NCI-H187 (cell line): ENCODE data around the gene CFAP70.
"Not testable (repeated sequence)": the region's sequence is repeated elsewhere in the genome, so short reads cannot be mapped to it uniquely, and the experiment has no call there.

Experiments
- DNase-seq, 2 experiments: peaks; one replicate each; lab custom pipeline; 2025; lab: John Stamatoyannopoulos, UW

Gene CFAP70

DNA sequence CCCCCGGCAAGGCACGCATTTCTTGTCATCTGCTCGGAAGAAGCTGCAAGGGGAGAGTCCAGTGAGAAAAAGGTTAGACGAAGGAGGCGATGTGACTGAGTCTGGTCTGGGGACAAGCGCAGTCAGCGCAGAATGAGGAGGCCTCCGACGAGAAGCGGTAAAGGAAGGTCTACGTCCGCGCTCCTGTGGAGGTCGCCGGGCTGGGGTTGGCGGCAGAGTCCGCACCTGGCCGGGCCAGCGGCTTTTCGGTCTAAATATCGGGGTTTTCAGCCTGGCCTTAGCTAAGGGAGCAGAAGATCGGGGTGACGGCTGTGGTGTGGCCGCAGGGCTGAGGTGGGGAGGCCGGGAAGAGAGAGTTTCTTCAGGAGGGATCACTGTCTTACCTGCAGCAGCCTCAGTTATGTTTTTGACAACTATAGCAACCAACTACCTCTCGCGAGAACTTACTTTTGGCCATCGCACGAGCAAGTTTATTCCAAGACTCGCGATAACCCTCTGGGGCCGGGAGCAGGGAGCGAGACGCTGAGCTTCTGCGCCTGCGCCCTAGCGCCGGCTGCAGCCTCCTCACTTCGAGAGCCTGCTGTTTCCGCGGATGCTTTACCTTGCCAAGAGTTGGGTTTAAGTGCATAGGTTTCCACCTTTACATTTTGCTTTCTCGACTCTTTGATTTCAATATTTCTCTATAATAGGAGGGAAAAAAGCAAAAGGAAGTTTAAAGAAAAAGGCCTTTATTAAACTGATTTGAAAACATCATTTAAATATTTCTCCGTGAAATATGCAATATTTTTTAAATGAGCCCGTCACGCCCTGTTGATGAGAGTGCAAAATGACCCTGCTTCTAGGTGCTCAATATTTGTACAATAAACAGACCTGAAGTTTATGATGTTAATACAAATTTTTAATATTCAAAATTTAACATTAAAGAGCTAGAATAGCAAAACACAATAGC is at the start of gene CFAP70:
TSS of gene CFAP70 (minus strand) at position 534 of the 949 bp plus-strand sequence. CDS start 4,068 bp downstream, outside the sequence.
- DNase-seq = peak; percentile 71 to 89

DNA sequence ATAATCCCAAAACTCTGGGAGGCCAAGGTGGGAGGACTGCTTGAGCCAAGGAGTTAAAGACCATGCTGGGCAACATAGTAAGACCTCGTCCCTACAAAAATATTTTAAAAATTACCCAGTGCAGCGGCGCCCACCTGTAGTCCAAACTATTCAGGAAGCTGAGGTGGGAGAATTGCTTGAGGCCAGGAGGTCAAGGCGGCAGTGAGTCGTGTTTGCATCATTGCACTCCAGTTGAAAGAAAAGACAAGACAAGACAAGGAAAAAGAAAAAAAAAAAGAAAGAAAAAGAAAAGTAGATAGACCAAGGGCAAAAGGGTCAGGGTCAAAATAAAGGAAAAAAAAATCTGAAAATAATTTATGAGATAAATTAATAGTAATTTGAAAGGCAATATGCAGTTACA is 49.4 kb upstream of the CFAP70 start:
- no peak for DNase-seq

DNA sequence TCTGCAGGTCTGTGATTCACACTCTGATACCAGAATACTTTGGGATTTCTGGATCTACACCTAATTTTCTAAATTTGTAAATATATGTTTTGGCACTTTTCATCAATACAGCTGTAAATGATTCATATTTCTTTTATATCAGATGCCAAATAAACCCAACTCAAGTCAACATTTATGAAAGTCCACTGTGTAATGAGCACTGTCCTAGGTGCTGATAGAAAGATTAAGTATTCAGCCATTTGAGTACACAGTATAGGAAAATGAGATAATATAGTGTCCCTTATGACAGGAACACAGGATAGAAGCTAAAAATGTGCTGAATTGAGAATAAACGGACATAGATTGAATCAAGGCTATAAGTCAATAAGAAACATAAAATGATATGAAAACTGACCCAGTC is 48.8 kb upstream of the CFAP70 start:
- no peak for DNase-seq

DNA sequence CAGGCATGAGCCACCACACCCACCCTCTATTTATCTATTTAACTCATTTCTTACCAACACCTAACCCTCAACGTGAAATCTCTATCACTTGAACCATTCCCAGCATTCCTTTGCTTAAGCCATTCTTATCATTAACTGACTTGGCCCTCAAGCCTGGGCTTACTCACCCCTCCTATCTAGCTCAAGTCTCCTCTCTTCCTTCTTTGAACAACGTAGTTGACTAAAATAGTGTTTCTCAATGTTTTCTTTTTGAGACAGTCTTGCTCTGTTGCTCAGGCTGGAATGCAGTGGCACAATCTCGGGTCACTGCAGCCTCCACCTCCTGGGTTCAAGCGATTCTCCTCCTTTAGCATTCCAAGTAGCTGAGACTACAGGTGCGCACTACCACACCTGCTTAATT is 48.2 kb upstream of the CFAP70 start:
- DNase-seq = no peak

DNA sequence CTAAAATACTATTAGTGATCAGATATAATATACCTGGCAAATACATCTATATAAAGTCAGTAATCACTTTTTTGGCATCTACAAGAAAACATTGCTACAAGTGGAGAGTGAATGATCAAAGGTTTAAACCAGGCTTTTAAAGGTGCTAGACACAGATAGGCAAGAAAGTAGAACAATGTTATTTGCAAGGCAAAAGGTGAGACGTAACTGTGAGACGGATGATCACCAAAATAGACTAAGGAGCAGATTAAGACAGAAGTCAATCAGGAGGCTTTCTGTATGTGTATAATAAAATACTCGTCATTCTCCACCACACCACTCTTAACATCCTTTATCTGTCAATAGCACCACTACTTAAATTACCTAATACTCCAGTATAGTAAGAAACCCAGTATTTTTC is 46.9 kb upstream of the CFAP70 start:
- no peak for DNase-seq

DNA sequence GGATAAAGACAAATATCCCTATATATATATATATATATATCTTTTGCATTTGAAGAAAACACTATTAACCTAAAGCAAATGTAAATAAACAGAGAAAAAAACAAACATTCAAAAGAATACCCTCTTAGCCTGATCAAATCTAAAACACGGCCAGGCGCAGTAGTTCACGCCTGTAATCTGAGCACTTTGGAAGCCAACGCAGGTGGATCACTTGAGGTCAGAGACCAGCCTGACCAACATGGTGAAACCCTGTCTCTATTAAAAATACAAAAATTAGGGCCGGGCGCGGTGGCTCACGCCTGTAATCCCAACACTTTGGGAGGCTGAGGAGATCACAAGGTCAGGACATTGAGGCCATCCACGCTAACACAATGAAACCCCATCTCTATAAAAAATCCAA is 46.0 kb upstream of the CFAP70 start:
- DNase-seq = no peak

DNA sequence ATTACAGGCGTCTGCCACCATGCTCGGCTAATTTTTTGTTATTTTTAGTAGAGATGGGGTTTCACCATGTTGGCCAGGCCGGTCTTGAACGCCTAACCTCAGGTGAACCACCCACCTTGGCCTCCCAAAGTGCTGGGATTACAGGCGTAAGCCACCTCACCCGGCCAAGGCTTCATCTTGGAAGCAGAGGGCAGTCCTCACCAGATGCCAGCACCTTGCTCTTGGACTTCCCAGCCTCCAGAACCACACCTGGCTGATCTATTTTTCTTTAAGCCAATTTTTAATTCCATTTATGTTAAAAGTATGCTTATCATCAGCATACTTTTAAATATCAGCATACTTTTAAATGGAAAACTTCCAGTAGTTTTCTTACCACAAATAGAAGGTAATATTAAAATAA is 43.0 kb upstream of the CFAP70 start:
- DNase-seq = no peak

DNA sequence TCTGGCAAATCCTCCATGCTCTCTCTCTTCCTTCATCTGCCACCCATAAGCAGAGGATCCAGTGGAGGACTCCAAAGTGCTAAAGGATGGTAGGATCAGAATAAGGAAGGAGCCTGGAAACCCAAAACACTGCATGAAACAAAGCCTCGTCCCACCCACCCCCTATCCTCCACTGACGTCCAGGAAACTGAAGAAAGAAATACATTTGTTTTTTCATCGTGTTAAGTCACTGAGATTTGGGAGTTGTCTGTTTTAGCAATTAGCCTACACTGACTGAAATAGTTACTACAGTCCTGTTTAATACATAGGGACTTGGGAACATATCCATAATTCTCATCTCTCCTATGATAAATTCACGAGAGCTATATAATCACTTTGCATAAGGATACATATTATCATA is 40.4 kb upstream of the CFAP70 start:
- DNase-seq = no peak

DNA sequence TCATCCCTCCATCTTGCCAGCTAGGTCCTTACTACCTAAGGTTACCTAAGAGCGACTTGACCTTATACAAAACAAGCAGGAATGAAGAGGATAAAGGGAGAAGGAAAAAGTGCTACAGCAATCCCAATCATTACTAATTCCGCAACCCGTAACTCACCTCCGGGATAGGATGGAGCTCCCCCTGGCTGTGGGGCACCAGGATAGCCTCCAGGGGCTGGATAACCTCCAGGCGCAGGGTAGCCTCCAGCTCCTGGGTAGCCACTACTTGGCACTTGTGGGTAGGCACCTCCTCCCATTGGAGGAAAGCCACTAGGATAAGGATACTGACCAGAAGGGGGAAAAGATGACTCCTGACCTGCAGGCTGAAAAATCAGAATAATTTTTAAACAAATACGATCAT is 39.4 kb upstream of the CFAP70 start:
- no peak for DNase-seq

DNA sequence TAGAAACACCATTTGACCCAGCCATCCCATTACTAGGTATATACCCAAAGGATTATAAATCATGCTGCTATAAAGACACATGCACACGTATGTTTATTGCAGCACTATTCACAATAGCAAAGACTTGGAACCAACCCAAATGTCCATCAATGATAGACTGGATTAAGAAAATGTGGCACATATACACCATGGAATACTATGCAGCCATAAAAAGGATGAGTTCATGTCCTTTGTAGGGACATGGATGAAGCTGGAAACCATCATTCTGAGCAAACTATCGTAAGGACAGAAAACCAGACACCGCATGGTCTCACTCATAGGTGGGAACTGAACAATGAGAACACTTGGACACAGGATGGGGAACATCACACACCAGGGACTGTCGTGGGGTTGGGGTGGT is 35.7 kb upstream of the CFAP70 start:
- not testable (repeated sequence) for DNase-seq

DNA sequence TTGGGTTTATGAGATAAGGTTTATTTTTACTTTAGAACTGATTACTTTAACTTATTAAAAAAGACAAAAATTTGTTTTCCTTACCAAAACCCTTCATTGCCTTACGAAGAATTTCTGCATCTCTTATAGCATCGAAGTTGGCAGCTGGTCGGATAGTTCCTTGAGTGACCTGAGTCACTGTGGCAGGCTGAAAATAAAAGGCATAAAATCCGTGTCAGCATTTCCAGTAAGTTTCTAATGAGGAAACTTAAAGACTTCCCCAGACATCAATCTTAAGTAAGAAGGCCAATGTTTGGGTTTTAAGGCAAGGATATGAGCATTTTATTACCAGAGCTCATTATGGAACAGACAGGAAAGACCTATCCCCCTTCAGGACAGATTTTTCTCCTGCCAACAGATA is 29.6 kb upstream of the CFAP70 start:
- DNase-seq = no peak

DNA sequence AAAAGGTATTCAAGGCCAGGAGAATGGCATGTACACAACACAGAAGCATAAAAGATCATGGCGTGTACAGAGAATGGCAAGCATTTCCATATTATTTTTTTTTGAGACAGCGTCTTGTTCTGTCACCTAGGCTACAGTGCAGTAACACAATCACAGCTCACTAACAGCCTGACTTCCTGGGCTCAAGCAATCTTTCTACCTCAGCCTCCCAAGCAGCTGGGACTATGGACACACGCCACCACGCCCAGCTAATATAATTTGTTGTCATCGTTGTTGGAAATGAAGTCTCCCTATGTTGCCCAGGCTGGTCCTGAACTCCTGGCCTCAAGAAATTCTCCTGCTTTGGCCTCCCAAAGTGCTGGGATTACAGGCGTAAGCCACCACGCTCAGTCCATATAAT is 27.9 kb upstream of the CFAP70 start:
- DNase-seq = no peak

DNA sequence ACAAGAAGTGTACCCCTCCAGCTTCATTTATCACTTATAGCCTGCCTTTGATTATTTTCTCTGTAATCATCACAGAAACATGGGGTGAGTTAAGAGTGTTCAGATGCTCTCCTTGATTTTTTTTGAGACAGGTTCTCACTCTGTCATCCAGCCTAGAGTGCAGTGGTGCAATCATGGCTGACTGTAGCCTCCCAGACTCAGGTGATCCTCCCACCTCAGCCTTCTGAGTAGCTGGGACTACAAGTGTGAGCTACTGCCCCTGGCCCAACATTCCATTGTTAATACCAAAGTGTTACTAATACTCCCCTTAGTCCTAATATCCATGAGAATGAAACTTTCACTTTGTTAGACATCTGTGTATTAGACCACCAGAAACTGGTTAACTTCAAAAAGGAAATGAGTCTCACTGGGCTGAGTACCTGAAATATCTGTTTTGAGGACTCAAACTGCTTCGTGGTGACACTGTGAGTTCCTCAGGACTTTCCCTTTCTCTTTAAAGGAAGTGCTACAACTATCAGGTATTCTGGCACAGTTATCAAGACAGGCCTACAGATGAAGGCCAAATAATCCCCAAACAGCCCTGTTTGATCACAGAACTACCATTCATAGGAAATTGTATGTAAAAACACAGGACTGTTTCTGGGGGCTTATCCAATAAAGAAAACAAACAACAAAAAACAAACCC is 20.5 kb upstream of the CFAP70 start:
- no peak for DNase-seq

DNA sequence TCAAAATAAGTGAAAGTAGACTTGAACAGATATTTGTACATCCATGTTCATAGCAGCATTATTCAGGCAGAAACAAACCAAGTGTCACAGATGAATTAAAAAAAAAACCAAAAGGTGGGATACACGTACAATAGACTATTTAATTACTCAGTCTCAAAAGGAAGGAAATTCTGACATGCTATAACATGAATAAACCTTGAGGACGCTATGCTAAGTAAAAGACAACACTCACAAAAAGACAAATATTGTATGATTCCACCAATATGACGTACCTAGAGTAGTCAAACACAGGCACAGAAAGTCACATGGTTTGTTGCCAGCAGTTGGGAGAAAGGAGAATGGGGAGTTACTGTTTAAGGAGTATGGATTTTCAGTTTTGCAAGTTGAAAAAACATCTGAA is 18.0 kb upstream of the CFAP70 start:
- DNase-seq = no peak

DNA sequence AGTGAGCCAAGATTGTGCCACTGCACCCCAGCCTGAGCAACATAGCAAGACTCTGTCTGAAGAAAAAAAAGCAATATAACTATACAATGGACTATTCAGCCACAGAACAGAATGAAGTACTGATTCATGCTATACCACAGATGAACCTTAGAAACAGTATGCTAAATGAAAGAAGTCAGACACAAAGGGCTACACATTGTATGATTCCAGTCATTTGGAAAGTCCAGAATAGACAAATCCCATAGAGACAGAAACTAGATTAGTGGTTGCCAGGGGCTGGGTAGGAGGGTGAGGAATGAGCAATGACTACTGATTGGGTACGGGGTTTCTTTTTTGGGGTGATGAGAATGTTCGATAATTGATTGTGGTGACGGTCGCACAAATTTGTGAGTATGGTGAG is 9.6 kb upstream of the CFAP70 start:
- DNase-seq = no peak

DNA sequence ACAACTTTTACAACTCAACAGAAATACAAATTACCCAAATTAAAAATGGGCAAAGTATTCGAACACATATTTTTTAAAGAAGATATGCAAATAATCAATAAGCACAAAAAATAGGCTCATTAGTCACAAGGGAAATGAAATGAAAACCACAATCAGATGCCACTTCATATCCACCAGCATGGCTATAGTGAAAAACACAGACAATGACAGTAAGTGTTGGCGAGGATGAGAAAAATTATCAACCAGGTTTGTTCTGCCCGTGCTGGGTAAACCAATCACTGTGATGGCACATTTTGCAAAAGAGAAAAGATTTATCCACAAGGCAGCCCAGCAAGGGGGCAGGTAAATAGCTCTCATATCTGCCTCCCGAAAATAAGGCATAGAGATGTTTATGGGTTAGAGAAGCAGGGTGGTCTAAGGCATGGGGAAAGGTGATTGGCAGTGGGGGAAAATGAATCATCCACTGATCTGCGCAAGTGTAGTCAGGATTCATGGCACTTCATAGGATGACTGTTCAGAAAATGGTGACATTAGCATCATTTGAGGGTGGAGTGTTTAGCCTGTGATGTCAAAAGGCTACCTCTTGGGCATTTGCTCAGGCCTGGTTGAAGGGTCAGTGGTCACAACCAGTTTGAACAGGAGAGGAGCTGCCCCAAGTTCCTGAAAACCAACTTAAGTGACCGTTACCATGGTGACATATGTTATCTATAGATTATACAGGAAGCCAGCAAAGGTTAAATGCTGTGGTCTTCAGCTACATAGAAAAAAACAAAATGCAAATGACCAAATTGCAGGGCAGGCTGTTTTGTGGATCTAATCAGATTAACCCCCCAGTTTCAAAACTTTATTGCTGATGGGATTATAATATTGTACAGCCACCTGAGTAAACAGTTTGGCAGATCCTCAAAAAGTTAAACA is 8.0 kb upstream of the CFAP70 start:
- DNase-seq = no peak

DNA sequence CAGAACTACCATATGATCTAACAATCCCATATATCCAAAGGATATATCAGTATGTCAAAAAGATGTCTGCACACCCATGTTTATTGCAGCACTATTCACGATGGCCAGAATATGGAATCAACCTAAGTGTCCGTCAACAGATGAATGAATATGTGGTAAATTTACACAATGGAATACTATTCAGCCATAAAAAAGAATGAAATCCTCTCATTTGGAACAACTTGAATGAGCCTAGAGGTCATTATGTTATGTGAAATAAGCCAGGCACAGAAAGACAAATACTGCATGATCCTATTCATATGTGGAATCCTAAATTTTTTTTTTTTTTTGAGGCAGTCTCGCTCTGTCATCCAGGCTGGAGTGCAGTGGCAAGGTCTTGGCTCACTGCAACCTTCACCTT is 6.3 kb upstream of the CFAP70 start:
- DNase-seq = no peak

DNA sequence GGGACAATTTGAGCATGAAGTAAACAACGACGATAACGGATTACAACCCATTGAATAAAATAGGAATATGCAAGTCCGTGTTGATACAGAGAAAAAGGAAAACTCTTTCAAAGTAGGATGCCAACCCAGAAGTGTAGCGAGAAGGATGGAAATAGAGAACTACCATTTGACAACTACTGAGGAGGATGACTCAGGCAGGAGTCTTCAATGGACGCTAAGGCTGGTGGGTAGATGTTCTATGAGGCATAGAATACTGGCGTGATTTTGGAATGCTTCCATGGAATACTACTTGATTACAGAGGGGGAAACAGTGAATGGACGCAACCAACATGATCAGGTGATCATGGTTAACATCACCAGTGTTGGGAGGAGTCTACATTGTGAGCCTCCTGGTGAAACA is 828 bp upstream of the CFAP70 start:
- DNase-seq = no peak

DNA sequence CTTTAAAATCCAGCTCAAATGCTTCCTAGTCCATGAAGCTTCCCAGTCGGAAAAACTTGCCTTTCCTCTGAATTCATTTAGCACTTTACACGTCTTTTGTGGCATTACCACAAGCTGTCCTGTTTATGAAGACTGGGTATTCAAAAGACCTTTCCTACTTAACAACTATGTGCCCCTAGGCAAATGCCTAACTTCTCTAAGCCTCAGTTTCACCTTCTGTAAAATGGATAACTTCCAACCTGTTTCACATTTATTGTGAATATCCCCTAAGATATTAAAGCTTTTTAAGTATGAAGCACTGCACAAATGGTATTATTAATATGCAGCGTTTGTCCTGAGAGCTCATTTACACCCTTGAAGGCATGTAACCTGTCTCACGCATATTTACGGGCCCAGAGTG is 843 bp downstream of the CFAP70 start:
- DNase-seq = no peak

DNA sequence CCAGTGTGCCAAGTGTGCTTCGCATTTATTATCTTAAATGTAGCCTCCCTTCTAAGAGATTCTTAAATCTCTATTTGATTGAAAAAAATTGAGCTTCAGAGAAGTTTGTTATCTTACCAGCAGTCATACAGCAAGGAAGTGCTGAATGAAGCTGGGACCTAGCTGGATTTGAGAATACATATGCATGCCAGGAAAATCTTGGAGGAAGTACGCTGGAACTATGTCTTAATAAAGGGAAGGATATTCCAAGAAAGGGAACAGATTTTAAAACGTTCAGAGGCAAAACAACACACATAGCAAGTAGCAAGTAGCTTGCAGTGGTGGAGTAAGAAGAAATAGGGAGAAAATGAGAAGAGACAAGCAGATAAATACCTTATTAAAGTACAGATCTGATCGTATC is 1.5 kb downstream of the CFAP70 start:
- no peak for DNase-seq

DNA sequence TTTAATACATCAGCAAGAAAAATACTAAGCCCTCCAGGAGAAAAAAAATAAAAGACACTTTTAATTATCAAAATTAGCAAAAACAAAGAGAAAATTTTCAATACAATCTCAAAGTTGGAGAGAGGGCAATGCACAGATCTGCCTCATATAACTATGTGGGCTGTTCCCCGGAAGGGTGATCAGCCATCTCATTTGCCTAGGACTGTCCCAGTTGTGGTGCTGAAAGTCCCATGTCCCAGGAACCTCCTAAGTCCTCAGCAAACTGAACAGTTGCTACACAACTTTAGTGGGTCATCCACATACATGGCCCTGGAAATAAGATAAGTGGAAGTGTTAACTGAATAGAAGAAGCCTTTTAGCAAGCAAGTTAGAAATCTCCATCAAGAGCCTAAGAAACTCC is 14.4 kb downstream of the CFAP70 start:
- DNase-seq = no peak

DNA sequence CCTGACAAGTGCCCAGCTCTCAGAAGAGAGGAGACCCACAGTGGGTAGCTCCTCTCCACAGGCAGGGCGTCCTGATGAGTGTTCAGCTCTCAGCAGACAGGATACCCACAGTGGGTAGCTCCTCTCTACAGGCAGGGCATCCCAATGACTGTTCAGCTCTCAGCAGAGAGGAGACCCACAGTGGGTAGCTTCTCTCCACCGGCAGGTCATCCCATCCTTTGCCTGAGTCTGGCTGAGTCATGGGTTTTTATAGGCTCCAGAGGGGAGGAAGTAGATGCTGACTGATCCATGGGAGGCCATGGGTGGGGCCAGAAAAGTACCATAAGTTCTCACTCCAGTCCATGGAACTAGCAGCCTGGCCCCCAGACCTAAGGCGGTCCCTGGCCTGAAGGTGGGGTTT is 18.5 kb downstream of the CFAP70 start:
- DNase-seq = no peak
